K562 (cell line): ENCODE results near the gene CCDC102B. TPM values are rescaled to one million over a fixed set of nuclear protein-coding genes. Genes with fewer than 3 reads are reported as not detected.

ENCODE experiments used
- ATAC-seq: fragments of 200-7000 bp; cut with Tn5 transposase; 3 replicates; pipeline ENCODE4 v1.9.1; 2020; ENCODE audit warnings: moderate library complexity
- BruUV-seq: library from RNA; stranded (reverse); fragments of 400-500 nt; replicated peaks from 2 replicates; lab custom pipeline; 2021; lab: Mats Ljungman, UMichigan
- CTCF ChIA-PET: fragments of 300-600 bp; formaldehyde crosslinking; extraction: SDS; loops from one replicate; lab custom pipeline; 2021; ENCODE audit warnings: low intra/inter-chr PET ratio; lab: Yijun Ruan, JAX
- POLR2A ChIA-PET: fragments of 300-600, 350-650 bp; sonication (Branson Sonifier 250); formaldehyde crosslinking; extraction: SDS; loops from one replicate; lab custom pipeline; 2021; ENCODE audit warnings: antibody characterized with exemption, inconsistent platforms; lab: Yijun Ruan, JAX
- DNase-seq, 4 experiments: peaks; one replicate each; pipeline versions ENCODE4 v3.0.0 to v3.0.0-alpha.2; 2011 to 2018; ENCODE audit warnings: low spot score in 3 of 4, mixed read lengths in 3 of 4; ENCODE audit errors: extremely low read depth in 1 of 4
- FAIRE-seq: peaks from 2 replicates; lab custom pipeline; 2011; peaks lifted over from hg19 to GRCh38; lab: Jason Lieb, UNC
- H2AFZ ChIP-seq: 2 replicates; pipeline ENCODE4 v1.6.0; 2011; ENCODE audit warnings: low read depth, low read length, control low read depth, inconsistent platforms
- H3K27ac ChIP-seq: fragments of 200-600 bp; 3 replicates; pipeline ENCODE4 v1.8.0; 2011; ENCODE audit warnings: low read depth, mild to moderate bottlenecking, control low read depth, inconsistent platforms, low read length, moderate library complexity, mixed read lengths; ENCODE audit errors: extremely low read depth
- H3K27me3 ChIP-seq, 2 experiments: fragments of 300-600 bp in 1 of 2; 2 replicates in 1 of 2; 3 replicates in 1 of 2; pipeline versions ENCODE4 v1.6.0 to v1.8.0; 2011; ENCODE audit warnings: inconsistent platforms in 2 of 2, low read length in 2 of 2, mild to moderate bottlenecking in 1 of 2, mixed read lengths in 1 of 2, moderate library complexity in 1 of 2; ENCODE audit not compliant: control insufficient read depth in 2 of 2, insufficient read depth in 2 of 2
- H3K36me3 ChIP-seq: fragments of 300-600 bp; 3 replicates; pipeline ENCODE4 v1.8.0; 2011; ENCODE audit warnings: mild to moderate bottlenecking, low read length, inconsistent platforms; ENCODE audit not compliant: control insufficient read depth, insufficient read depth
- H3K4me1 ChIP-seq, 2 experiments: fragments of 200-600 bp in 1 of 2; replicated peaks in 1 of 2; 2 replicates in 1 of 2; 3 replicates in 1 of 2; pipeline versions ENCODE4 v1.5.1 to v1.8.0; 2011; ENCODE audit warnings: inconsistent platforms in 2 of 2, low read length in 2 of 2, mild to moderate bottlenecking in 1 of 2, mixed read lengths in 1 of 2, moderate library complexity in 1 of 2; ENCODE audit not compliant: control insufficient read depth in 2 of 2, insufficient read depth in 2 of 2
- H3K4me2 ChIP-seq: 2 replicates; pipeline ENCODE4 v1.6.1; 2011; ENCODE audit warnings: low read length, control low read depth, inconsistent platforms, mixed read lengths; ENCODE audit not compliant: insufficient read depth
- H3K4me3 ChIP-seq: fragments of 200-600 bp; sonication (generic), shearing (Covaris generic); 2 replicates; pipeline ENCODE4 v1.5.1; 2016; ENCODE audit warnings: control low read depth, inconsistent platforms
- H3K79me2 ChIP-seq: fragments of 200-600 bp; 3 replicates; pipeline ENCODE4 v1.8.0; 2011; ENCODE audit warnings: low read length, inconsistent platforms; ENCODE audit not compliant: control insufficient read depth, insufficient read depth
- H3K9ac ChIP-seq, 2 experiments: 2 replicates each; pipeline versions ENCODE4 v1.6.0 to v1.6.1; 2011; ENCODE audit warnings: low read depth in 2 of 2, low read length in 2 of 2, control low read depth in 1 of 2, inconsistent platforms in 1 of 2, mild to moderate bottlenecking in 1 of 2, mixed read lengths in 1 of 2; ENCODE audit not compliant: insufficient read depth in 1 of 2
- H3K9me1 ChIP-seq: one replicate; pipeline ENCODE4 v1.6.0; 2011; ENCODE audit warnings: inconsistent platforms, mild to moderate bottlenecking, low read length, moderate library complexity; ENCODE audit not compliant: control insufficient read depth, insufficient read depth
- H3K9me3 ChIP-seq: replicated peaks from 2 replicates; pipeline ENCODE4 v1.5.1; 2011; ENCODE audit warnings: low read depth, low read length, inconsistent platforms; ENCODE audit not compliant: control insufficient read depth, insufficient read depth
- H4K20me1 ChIP-seq: replicated peaks from 2 replicates; pipeline ENCODE4 v1.6.1; 2011; ENCODE audit warnings: low read length, inconsistent platforms, mixed read lengths; ENCODE audit not compliant: control insufficient read depth, insufficient read depth
- AFF4 ChIP-seq: sonication (generic); formaldehyde crosslinking; IDR thresholded peaks from 2 replicates; pipeline ENCODE4 v1.8.0; 2023; ENCODE audit warnings: mild to moderate bottlenecking, missing genetic modification reagents
- CEBPG ChIP-seq, 3 experiments: fragments of 200-800 bp in 1 of 3; sonication (Bioruptor generic) in 1 of 3; sonication (generic) in 1 of 3; formaldehyde crosslinking in 1 of 3; IDR thresholded peaks in 2 of 3; conservative IDR thresholded peaks in 1 of 3; 2 replicates each; pipeline versions ENCODE4 v1.6.1 to v1.8.0; 2016 to 2022; ENCODE audit warnings: missing compliant biosample characterization in 2 of 3, missing genetic modification characterization in 2 of 3, mild to moderate bottlenecking in 1 of 3, missing genetic modification reagents in 1 of 3
- HNRNPK ChIP-seq: fragments of 200-400 bp; formaldehyde crosslinking; IDR thresholded peaks from one replicate; pipeline ENCODE4 v1.6.1; 2018; ENCODE audit warnings: mild to moderate bottlenecking, low read depth, low read length; ENCODE audit not compliant: poor library complexity, severe bottlenecking
- KDM4B ChIP-seq, 2 experiments: fragments of 450-650 bp in 1 of 2; sonication (generic) in 1 of 2; IDR thresholded peaks; 2 replicates each; pipeline ENCODE4 v1.6.1; 2016 to 2017; ENCODE audit warnings: borderline replicate concordance in 2 of 2, antibody characterized with exemption in 1 of 2, low read depth in 1 of 2, mild to moderate bottlenecking in 1 of 2
- PBX2 ChIP-seq, 2 experiments: IDR thresholded peaks in 1 of 2; conservative IDR thresholded peaks in 1 of 2; 2 replicates each; pipeline ENCODE4 v1.6.1; 2016; ENCODE audit warnings: low read depth in 2 of 2, mild to moderate bottlenecking in 1 of 2, missing compliant biosample characterization in 1 of 2, missing genetic modification characterization in 1 of 2, moderate library complexity in 1 of 2
- PHF8 ChIP-seq: fragments of 200-600 bp; sonication (generic); IDR thresholded peaks from 2 replicates; pipeline ENCODE4 v1.6.1; 2012; ENCODE audit warnings: mixed run types, mild to moderate bottlenecking, inconsistent platforms, low read length, moderate library complexity, borderline replicate concordance
- RFX1 ChIP-seq: fragments of 450-650 bp; IDR thresholded peaks from 2 replicates; pipeline ENCODE4 v1.6.1; 2016; ENCODE audit warnings: mild to moderate bottlenecking, moderate library complexity
- SMARCA5 ChIP-seq: fragments of 450-650 bp; IDR thresholded peaks from 2 replicates; pipeline ENCODE4 v1.6.1; 2016
- ZBTB17 ChIP-seq: fragments of 450-650 bp; formaldehyde crosslinking; IDR thresholded peaks from 2 replicates; pipeline ENCODE4 v1.4.0; 2020; ENCODE audit warnings: mild to moderate bottlenecking
- ZNF311 ChIP-seq: fragments of 250-450 bp; sonication (Bioruptor Pico); IDR thresholded peaks from 2 replicates; pipeline ENCODE4 v1.4.0; 2020; ENCODE audit warnings: mild to moderate bottlenecking, moderate library complexity
- WGBS: fragments of 100-300 bp; shearing (Covaris generic); methylation state at CpG from one replicate; pipeline ENCODE4 v1.1.6; 2016; ENCODE audit warnings: low coverage, mixed read lengths; ENCODE audit not compliant: insufficient coverage; ENCODE audit errors: missing lambda C conversion rate; 5-methylcytosine and 5-hydroxymethylcytosine counted together
- in situ Hi-C: fragments of 300-500 bp; cut with MboI; formaldehyde crosslinking; loops from 4 replicates; pipeline ENCODE4 v1.15.0; 2018; ENCODE audit warnings: inconsistent platforms, mixed read lengths
- intact Hi-C: fragments of 100-400 bp; cut with micrococcal nuclease; formaldehyde crosslinking; loops from 2 replicates; pipeline ENCODE4 v1.14.2; 2022
- polyA plus RNA-seq, 8 experiments: library from polyadenylated mRNA; depleted of rRNA in 4 of 8; stranded (reverse) in 5 of 8; unstranded in 3 of 8; fragments of >200 nt; fragmentation: Nextera tagmentation in 2 of 8; fragmentation: Illumina TruSeq in 1 of 8; extraction: Ambion mirVana in 2 of 8; extraction: Trizol in 1 of 8; gene quantifications; 2 replicates each; pipeline versions ENCODE4 v1.2.1 to v1.2.3, GENCODE V29; 2011 to 2014; ENCODE audit warnings: inconsistent platforms in 1 of 8, missing spikeins in 1 of 8
- total RNA-seq, 7 experiments: library from RNA; depleted of rRNA in 6 of 7; stranded (reverse); fragments of >200 nt in 6 of 7; fragmentation: Illumina TruSeq in 2 of 7; extraction: Trizol in 2 of 7; gene quantifications; 2 replicates each; pipeline versions ENCODE4 v1.2.1 to v1.2.3, GENCODE V29; 2011 to 2021; ENCODE audit warnings: low replicate concordance in 1 of 7

Gene CCDC102B
- total and polyA plus RNA-seq, 9 of the 15 experiments (the other 6 are each of a cell fraction or from before 2014, with no cell fraction given): 0.18 to 1.5 (median 0.73) TPM

- no peaks in the 10 kb centered on the region for H3K4me1 ChIP-seq
- CTCF ChIA-PET: no interaction called here
- no peak for TF ChIP-seq CEBPG (CRISPR knock-in tag; IDR thresholded peaks at IDR 0.05)
- peak; percentile 54 to 65; a peak in 3 of 4 replicates for TF ChIP-seq CEBPG (tag; conservative IDR thresholded peaks at IDR 0.05 in 1 of 2, IDR thresholded peaks at IDR 0.05 in 1 of 2)
- no peak for TF ChIP-seq PHF8
- TF ChIP-seq HNRNPK: no peak
- TF ChIP-seq PBX2 (CRISPR knock-in tag; IDR thresholded peaks at IDR 0.05; ENCODE audit: low read depth): no peak
- no peak for TF ChIP-seq PBX2 (tag; conservative IDR thresholded peaks at IDR 0.05; ENCODE audit: low read depth)
- TF ChIP-seq SMARCA5: no peak
- no peak for TF ChIP-seq KDM4B (IDR thresholded peaks at IDR 0.05; ENCODE audit: borderline replicate concordance in 2 of 2, low read depth in 1 of 2)
- no peak for TF ChIP-seq ZBTB17 (CRISPR knock-in tag)
- no peak for TF ChIP-seq AFF4
- TF ChIP-seq ZNF311 (CRISPR knock-in tag): no peak
- TF ChIP-seq RFX1: no peak
Observed at GRCh38 chr18:68779169-68779568, 18.7 kb upstream of the CCDC102B start.

More at GRCh38 chr18:68779169-68779568, 18.7 kb upstream of the CCDC102B start:
- DNase-seq: no peak
- ATAC-seq: no peak
- in situ Hi-C loops (no loop called here), intact Hi-C loops (no loop called here)
- Histone ChIP-seq H3K4me2 (no peak overlapping the region), H3K27ac (no peak overlapping the region), H4K20me1 (no peaks in the 10 kb centered on the region), H3K4me3 (no peak overlapping the region), H3K79me2 (no peaks in the 10 kb centered on the region), H3K36me3 (no peaks in the 10 kb centered on the region), H3K9ac (no peak overlapping the region), H2AFZ (no peak overlapping the region), H3K9me3 (no peaks in the 10 kb centered on the region), H3K9me1 (no peaks in the 10 kb centered on the region), H3K27me3 (no peaks in the 10 kb centered on the region)
- no peak for FAIRE-seq
- 4% methylated on average over 2 of the region's 3 CpGs for WGBS
- POLR2A ChIA-PET: no interaction called here
- no TSS peak for BruUV-seq
